ENCODE data around the gene PHB1. TPM values are rescaled to one million over a fixed set of nuclear protein-coding genes. Genes with fewer than 3 reads are reported as not detected.

PHB1 gene
- total and polyA plus RNA-seq, 2 experiments from 2014 or later, result 194 to 211 TPM

DNA sequence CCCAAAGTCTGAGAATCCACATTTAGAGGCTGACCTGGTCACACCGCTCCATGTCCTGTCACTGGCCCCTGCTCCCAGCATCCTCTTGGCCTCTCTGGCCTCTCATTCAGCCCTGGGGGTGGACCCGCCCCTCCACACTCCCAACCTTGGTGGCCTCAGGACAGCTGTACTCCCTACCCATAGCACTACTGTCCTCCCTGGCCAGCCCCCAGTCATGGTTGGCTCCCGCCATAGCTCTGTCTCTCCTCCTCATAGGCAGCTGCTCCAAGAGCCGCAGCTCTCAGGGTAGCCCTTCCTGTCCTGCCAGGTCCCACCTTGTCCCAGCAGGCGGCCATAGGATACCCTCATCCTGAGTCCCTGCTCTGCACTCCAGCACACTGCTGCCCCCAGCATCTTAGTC, 38.0 kb upstream of the PHB1 start:
- ATAC-seq (no peak), DNase-seq (ENCODE audit: low spot score) (no peak)
- Histone ChIP-seq H3K4me2 (no peak overlapping the region), H3K27ac (ENCODE audit: low read depth) (no peak overlapping the region), H3K4me3 (no peak overlapping the region), H3K4me1 (ENCODE audit: insufficient read depth) (peaks cover 4% of the 10 kb centered on the region), H2AFZ (no peak overlapping the region), H3K36me3 (ENCODE audit: insufficient read depth) (no peaks in the 10 kb centered on the region), H3K9me2 (ENCODE audit: insufficient read depth) (no peaks in the 10 kb centered on the region), H4K20me1 (replicated peaks; ENCODE audit: insufficient read depth) (no peaks in the 10 kb centered on the region), H3F3A (replicated peaks; ENCODE audit: low read depth) (no peaks in the 10 kb centered on the region), H3K79me2 (replicated peaks; ENCODE audit: insufficient read depth) (no peaks in the 10 kb centered on the region), H3K27me3 (ENCODE audit: insufficient read depth) (no peaks in the 10 kb centered on the region)
- H3K4me3 Mint-ChIP-seq, result no peak overlapping the region
- TF ChIP-seq, protein P1, sequence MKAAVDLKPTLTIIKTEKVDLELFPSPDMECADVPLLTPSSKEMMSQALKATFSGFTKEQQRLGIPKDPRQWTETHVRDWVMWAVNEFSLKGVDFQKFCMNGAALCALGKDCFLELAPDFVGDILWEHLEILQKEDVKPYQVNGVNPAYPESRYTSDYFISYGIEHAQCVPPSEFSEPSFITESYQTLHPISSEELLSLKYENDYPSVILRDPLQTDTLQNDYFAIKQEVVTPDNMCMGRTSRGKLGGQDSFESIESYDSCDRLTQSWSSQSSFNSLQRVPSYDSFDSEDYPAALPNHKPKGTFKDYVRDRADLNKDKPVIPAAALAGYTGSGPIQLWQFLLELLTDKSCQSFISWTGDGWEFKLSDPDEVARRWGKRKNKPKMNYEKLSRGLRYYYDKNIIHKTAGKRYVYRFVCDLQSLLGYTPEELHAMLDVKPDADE (IDR thresholded peaks at IDR 0.05), result no peak
- TF ChIP-seq, protein P2, sequence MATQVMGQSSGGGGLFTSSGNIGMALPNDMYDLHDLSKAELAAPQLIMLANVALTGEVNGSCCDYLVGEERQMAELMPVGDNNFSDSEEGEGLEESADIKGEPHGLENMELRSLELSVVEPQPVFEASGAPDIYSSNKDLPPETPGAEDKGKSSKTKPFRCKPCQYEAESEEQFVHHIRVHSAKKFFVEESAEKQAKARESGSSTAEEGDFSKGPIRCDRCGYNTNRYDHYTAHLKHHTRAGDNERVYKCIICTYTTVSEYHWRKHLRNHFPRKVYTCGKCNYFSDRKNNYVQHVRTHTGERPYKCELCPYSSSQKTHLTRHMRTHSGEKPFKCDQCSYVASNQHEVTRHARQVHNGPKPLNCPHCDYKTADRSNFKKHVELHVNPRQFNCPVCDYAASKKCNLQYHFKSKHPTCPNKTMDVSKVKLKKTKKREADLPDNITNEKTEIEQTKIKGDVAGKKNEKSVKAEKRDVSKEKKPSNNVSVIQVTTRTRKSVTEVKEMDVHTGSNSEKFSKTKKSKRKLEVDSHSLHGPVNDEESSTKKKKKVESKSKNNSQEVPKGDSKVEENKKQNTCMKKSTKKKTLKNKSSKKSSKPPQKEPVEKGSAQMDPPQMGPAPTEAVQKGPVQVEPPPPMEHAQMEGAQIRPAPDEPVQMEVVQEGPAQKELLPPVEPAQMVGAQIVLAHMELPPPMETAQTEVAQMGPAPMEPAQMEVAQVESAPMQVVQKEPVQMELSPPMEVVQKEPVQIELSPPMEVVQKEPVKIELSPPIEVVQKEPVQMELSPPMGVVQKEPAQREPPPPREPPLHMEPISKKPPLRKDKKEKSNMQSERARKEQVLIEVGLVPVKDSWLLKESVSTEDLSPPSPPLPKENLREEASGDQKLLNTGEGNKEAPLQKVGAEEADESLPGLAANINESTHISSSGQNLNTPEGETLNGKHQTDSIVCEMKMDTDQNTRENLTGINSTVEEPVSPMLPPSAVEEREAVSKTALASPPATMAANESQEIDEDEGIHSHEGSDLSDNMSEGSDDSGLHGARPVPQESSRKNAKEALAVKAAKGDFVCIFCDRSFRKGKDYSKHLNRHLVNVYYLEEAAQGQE (IDR thresholded peaks at IDR 0.05; ENCODE audit: unreplicated experiment), result no peak
- TF ChIP-seq ZNF331 (CRISPR knock-in tag; IDR thresholded peaks at IDR 0.05; ENCODE audit: low read depth), result no peak
- TF ChIP-seq, protein P3, sequence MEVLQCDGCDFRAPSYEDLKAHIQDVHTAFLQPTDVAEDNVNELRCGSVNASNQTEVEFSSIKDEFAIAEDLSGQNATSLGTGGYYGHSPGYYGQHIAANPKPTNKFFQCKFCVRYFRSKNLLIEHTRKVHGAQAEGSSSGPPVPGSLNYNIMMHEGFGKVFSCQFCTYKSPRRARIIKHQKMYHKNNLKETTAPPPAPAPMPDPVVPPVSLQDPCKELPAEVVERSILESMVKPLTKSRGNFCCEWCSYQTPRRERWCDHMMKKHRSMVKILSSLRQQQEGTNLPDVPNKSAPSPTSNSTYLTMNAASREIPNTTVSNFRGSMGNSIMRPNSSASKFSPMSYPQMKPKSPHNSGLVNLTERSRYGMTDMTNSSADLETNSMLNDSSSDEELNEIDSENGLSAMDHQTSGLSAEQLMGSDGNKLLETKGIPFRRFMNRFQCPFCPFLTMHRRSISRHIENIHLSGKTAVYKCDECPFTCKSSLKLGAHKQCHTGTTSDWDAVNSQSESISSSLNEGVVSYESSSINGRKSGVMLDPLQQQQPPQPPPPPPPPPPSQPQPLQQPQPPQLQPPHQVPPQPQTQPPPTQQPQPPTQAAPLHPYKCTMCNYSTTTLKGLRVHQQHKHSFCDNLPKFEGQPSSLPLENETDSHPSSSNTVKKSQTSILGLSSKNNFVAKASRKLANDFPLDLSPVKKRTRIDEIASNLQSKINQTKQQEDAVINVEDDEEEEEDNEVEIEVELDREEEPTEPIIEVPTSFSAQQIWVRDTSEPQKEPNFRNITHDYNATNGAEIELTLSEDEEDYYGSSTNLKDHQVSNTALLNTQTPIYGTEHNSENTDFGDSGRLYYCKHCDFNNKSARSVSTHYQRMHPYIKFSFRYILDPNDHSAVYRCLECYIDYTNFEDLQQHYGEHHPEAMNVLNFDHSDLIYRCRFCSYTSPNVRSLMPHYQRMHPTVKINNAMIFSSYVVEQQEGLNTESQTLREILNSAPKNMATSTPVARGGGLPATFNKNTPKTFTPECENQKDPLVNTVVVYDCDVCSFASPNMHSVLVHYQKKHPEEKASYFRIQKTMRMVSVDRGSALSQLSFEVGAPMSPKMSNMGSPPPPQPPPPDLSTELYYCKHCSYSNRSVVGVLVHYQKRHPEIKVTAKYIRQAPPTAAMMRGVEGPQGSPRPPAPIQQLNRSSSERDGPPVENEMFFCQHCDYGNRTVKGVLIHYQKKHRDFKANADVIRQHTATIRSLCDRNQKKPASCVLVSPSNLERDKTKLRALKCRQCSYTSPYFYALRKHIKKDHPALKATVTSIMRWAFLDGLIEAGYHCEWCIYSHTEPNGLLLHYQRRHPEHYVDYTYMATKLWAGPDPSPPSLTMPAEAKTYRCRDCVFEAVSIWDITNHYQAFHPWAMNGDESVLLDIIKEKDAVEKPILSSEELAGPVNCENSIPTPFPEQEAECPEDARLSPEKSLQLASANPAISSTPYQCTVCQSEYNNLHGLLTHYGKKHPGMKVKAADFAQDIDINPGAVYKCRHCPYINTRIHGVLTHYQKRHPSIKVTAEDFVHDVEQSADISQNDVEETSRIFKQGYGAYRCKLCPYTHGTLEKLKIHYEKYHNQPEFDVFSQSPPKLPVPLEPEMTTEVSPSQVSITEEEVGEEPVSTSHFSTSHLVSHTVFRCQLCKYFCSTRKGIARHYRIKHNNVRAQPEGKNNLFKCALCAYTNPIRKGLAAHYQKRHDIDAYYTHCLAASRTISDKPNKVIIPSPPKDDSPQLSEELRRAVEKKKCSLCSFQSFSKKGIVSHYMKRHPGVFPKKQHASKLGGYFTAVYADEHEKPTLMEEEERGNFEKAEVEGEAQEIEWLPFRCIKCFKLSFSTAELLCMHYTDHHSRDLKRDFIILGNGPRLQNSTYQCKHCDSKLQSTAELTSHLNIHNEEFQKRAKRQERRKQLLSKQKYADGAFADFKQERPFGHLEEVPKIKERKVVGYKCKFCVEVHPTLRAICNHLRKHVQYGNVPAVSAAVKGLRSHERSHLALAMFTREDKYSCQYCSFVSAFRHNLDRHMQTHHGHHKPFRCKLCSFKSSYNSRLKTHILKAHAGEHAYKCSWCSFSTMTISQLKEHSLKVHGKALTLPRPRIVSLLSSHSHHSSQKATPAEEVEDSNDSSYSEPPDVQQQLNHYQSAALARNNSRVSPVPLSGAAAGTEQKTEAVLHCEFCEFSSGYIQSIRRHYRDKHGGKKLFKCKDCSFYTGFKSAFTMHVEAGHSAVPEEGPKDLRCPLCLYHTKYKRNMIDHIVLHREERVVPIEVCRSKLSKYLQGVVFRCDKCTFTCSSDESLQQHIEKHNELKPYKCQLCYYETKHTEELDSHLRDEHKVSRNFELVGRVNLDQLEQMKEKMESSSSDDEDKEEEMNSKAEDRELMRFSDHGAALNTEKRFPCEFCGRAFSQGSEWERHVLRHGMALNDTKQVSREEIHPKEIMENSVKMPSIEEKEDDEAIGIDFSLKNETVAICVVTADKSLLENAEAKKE (CRISPR knock-in tag; IDR thresholded peaks at IDR 0.05), result no peak
- no peak for TF ChIP-seq CREB1 (CRISPR knock-in tag; IDR thresholded peaks at IDR 0.05; ENCODE audit: low read depth)
- TF ChIP-seq JUNB (IDR thresholded peaks at IDR 0.05; ENCODE audit: unreplicated experiment), result no peak
- peaks cover 22% of the 10 kb centered on the region for H3K27me3 Mint-ChIP-seq (ENCODE audit: insufficient read depth, low read depth, poor library complexity)
- H3K4me1 Mint-ChIP-seq, result peaks cover 20% of the 10 kb centered on the region
- H3K36me3 Mint-ChIP-seq (ENCODE audit: low read depth), result no peaks in the 10 kb centered on the region
- no peak overlapping the region for H3K27ac Mint-ChIP-seq
- no peaks in the 10 kb centered on the region for H3K9me3 Mint-ChIP-seq

Data from GM23338 (cell line).